Ishikawa (cell line): ENCODE results near the gene ENPP1.

ENCODE experiments used
- CEBPB ChIP-seq: IDR thresholded peaks from 2 replicates; pipeline ENCODE4 v1.6.1; 2012
- EP300 ChIP-seq: IDR thresholded peaks from 2 replicates; pipeline ENCODE4 v1.6.1; 2012; ENCODE audit warnings: borderline replicate concordance
- MAX ChIP-seq: IDR thresholded peaks from 2 replicates; pipeline ENCODE4 v1.6.1; 2012
- NFIC ChIP-seq: IDR thresholded peaks from 2 replicates; pipeline ENCODE4 v1.6.1; 2012
- TAF1 ChIP-seq: IDR thresholded peaks from 2 replicates; pipeline ENCODE4 v1.6.1; 2012; ENCODE audit warnings: low read depth, mild to moderate bottlenecking
- TEAD4 ChIP-seq: IDR thresholded peaks from 2 replicates; pipeline ENCODE4 v1.6.1; 2012
- TF ChIP-seq, protein P1 (sequence below): IDR thresholded peaks from 2 replicates; pipeline ENCODE4 v1.6.1; 2012; ENCODE audit warnings: low read depth, mild to moderate bottlenecking

GRCh38 chr6:131924881-131925474 lies 117.2 kb downstream of the ENPP1 start:
- TF ChIP-seq EP300 (no peak), TEAD4 (no peak), NFIC (no peak), CEBPB (no peak), MAX (no peak), TAF1 (no peak)
- TF ChIP-seq, protein P1, sequence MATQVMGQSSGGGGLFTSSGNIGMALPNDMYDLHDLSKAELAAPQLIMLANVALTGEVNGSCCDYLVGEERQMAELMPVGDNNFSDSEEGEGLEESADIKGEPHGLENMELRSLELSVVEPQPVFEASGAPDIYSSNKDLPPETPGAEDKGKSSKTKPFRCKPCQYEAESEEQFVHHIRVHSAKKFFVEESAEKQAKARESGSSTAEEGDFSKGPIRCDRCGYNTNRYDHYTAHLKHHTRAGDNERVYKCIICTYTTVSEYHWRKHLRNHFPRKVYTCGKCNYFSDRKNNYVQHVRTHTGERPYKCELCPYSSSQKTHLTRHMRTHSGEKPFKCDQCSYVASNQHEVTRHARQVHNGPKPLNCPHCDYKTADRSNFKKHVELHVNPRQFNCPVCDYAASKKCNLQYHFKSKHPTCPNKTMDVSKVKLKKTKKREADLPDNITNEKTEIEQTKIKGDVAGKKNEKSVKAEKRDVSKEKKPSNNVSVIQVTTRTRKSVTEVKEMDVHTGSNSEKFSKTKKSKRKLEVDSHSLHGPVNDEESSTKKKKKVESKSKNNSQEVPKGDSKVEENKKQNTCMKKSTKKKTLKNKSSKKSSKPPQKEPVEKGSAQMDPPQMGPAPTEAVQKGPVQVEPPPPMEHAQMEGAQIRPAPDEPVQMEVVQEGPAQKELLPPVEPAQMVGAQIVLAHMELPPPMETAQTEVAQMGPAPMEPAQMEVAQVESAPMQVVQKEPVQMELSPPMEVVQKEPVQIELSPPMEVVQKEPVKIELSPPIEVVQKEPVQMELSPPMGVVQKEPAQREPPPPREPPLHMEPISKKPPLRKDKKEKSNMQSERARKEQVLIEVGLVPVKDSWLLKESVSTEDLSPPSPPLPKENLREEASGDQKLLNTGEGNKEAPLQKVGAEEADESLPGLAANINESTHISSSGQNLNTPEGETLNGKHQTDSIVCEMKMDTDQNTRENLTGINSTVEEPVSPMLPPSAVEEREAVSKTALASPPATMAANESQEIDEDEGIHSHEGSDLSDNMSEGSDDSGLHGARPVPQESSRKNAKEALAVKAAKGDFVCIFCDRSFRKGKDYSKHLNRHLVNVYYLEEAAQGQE: no peak
